Stimulated activated naive CD4-positive, alpha-beta T cell treated with Interleukin-2 at 50 U/mL for 16 hours (primary cell): ENCODE data around the gene ANKRD65.

Experiments used
- DNase-seq: peaks from one replicate; lab custom pipeline; 2025; lab: John Stamatoyannopoulos, UW

Gene ANKRD65

DNA sequence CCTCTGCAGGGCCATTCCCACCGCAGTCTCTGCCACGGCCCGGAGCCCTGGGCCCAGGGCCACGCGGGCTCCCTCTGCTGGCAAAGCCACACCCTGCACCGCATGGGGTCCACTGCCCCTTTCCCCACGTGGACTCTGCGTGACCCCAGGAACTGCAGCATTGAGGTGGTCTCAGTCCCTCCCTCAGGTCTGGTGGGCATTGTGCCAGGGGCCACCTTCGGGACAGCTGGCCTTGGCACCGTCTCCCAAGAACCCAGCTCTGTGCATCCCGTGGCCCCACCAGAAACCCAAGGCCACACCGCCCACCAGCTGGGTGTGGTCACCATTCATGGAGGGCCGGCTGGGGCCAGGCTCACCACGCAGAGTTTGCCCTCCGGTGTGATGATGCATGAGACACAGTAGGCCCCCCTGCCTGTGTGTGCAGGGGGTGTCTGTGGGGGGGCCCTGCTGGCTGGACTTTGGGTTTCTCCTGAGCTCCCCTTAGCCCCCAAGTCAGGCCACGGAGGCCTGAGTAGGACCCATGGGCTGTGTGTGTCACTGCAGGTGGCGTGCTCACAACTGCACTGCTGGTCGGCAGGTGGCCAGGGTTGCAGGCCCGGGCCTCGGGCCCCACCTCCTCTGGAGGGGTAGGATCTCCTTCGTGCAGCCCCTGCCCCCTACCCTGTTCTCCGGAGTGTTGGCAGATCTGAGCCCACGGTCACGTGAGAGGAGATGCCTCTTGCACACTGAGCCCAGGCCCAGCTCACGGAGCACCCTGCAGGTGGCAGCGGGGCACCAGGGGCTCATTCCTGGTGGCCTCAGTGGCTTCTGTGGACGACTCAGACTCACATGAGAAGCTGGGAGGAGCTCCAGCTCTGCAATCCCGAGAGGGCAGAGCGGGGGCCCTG, 20.2 kb upstream of the ANKRD65 start:
- DNase-seq, result peak; percentile 27

DNA sequence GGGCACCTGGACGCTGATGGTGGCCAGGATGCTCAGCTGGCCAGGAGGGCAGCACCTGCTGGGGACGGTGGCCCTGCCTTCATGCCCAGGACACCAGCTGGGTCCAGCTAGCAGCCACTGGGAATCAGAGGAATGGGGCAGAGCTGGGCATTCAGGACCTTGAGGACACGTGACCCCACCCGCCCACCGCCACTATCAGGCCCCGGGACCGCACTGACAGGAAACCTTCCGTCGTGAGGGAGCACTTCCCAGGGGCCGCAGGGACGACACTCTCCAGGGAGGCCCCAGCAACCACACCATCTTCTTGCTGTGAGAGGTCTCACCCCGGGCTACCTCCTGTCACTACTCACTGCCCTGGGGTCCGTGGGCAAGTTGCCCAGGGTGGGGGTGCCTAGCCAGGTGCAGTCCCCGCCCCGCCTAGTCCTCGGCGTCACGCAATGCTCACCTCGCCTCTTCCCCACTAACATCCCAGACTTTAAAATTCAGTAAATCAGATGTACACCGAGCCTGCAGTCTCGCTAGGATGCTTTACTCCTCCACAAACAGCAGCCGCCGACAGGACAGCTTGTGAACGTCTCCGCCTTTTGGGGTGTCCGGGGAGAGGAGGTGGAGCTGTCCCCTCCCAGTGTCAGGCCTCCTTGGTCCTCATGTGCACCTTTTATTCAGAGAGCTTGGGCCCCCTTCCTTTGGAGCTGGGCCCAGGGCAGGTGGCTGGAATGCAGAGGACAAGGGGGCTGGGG, 19.4 kb upstream of the ANKRD65 start:
- DNase-seq, result no peak

DNA sequence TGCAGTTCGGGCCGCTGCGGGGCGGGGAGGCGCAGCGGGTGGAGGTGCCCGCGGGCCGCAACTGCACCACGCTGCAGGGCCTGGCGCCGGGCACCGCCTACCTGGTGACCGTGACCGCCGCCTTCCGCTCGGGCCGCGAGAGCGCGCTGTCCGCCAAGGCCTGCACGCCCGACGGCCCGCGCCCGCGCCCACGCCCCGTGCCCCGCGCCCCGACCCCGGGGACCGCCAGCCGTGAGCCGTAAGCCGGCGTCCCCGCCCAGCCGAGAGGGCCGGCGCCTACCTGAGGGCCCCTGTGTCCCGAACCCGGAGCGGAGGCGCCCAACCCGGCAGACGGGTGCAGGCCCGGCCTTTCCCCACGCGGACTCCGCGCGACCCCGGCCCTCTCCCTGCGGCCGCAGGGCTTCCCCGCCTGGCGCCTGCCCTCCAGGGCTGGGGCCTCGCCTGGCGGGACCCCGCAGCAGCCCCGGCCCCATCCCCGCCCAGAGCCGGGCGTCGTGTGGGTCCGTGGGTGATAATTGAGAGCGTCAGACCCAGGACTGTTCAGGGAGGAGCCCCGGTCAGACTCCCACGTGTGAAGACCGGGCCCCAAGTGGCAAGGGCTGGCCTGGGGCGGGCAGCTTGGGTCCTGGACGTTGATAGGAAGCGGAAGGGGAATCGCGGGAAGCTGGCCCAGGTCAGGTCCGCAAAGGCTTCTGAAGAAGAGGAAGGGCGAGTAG, 18.6 kb upstream of the ANKRD65 start:
- no peak for DNase-seq

DNA sequence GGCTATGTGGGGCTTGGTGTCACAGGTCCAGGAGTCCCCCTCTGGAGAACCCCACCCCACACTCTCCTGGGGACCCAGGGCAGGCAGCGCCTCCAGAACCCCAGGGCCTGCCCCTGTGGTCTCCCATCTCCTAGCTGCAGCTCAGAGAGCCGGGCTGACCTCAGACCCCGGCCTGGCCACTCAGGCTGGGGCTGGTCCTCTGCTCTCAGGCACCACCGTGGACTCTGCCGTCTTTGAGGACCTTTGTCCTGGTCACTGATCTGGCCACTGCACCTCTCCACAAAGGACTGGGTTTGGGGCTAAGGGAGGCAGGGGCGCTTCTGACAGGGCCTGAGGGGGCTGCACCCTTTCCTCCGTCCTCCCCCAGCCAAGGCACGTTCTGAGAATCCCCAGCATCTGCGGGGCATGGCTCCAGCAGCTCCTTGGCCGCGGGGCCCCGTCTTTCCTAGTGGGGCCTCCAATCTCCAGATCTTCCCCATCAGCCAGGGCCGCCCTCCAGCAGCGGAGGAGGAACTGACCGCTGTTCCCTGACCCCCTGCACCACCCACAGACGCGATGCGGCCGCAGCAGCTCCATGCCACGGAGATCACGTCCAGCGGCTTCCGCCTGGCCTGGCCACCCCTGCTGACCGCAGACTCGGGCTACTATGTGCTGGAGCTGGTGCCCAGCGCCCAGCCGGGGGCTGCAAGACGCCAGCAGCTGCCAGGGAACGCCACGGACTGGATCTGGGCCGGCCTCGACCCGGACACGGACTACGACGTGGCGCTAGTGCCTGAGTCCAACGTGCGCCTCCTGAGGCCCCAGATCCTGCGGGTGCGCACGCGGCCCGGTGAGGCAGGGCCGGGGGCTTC, 17.7 kb upstream of the ANKRD65 start:
- DNase-seq, result no peak

DNA sequence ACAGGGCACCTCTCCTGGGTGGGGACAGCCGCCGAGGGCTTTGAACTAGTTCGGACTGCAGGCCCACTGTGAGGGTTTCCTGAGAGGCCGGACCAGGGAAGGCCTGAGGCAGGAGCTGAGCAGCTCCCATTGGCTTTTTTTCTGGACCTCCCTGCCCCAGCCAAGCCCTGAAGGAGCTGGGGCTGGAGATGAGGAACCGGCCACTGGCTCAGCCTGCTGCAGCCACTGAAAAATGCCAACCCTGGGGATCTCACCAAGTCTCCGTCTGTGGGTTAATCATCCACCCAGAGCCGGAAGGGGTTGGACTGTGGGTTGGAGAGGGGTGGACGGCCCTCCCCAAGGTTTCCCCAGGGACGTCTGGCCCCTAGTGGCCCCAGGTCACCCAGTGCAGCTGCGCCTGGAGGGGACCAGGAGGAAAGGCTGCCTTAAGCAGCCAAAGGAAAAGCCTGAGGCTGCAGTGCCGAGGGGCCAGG, 16.9 kb upstream of the ANKRD65 start:
- no peak for DNase-seq

DNA sequence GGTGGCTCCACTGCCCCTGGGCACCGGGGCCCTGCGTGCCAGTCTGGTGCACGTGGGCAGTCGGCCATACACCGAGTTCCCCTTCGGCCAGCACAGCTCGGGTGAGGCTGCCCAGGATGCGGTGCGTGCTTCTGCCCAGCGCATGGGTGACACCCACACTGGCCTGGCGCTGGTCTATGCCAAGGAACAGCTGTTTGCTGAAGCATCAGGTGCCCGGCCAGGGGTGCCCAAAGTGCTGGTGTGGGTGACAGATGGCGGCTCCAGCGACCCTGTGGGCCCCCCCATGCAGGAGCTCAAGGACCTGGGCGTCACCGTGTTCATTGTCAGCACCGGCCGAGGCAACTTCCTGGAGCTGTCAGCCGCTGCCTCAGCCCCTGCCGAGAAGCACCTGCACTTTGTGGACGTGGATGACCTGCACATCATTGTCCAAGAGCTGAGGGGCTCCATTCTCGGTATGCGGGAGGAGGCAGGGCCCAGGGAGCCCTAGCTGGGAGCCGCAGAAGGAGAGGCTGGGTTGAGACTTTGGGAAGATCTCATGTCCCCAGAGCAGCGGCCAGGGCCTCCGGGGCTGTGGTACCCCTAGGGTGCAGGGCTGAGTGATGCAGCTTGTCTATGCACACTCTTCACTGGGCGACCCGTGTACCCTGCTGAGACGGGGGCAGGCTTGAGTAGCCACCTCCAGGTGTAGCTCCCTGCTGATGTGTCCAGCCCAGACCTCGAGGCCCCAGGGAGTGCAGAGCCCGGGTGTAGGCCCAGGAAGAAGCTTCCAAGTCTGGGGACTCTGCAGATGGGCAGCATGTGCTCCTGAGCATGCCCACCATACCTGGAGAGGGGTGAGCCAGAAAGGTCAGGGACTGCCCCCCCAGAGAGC, 16.2 kb upstream of the ANKRD65 start:
- DNase-seq, result no peak

DNA sequence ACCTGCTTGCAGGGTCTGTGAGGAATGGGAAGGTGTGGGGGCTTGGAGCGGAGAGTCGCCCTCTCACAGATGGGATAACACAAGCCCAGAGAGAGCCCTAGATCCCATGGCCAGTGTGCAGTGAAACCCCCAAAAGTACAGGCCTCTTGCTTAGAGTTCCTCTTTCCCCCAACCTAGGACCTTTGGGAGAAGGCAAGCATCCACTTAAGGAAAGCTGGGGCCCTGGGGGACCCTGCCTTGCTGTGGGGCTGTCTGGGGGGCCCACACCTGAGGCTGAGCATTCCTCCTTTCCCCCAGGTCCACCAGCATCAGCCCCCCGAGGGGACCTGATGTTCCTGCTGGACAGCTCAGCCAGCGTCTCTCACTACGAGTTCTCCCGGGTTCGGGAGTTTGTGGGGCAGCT, 15.6 kb upstream of the ANKRD65 start:
- no peak for DNase-seq

DNA sequence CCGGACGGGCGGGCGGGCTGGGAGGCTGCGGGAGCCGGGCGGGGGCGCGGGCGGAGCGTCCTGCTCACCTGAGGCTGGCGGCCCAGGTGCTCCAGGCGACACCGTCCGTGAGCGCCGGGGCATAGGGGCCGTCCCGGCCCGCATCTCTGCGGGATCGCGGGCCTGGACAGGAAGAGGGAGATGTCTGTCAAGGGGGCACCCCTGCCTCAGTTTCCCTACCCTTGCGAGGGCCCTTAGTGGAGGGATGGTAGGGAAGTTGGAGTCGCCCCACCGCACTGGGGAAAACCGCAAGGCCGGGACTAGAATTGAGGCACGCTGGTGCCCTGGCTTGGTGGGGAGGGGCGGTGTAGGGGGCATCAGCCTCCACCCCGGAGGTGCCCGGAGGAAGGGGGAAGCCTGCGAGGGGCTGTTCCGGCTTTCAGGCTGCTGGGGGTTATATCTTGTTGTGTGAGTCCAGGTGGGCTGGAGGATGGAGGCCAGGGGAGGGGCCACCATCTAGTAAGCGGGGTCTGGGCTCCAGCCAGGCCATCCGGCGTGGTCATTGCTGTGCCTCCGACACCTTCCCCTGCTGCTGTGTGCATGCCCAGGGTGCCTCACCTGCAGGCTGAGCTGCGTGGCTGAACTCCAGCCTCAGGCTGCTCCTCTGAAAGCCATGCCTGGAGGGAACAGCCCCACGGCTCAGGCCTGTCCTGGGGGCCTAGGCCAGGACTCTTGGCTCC, 15.0 kb upstream of the ANKRD65 start:
- no peak for DNase-seq

DNA sequence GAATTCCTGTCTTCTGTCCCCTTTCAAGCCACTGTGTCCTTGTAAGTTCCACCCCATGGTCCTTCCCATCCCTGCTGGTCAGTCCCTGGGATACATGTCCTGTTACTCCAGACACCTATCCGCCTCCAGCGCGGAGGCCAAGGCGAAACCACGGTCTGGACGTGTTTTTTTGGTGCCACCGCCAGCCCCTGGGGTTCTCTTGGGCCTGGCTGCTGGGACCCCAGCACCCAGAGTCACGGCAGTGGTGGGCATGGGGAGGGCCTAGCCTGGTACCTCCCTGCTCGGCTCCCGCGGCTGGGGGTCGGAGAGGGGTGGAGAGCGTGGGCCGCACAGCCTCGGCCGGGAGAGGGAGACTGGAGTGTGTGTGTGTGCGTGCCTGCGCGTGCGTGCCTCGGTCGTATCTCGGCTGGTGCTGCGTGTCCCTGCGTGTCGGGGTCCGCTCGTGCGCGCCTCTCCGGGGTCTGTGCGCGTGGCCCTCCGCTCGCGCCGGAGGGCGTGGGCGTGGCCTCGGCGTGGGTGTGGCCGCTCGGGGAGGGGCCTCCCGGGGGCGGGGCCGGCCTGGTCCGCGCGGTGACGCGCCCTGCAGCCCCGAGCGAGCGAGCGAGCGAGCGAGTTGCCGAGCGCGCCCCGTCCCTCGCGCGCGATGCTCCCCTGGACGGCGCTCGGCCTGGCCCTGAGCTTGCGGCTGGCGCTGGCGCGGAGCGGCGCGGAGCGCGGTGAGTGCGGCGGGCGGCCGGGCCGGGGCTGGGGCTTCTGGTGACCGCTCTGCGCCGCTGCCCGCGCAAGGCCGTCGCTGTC, 14.2 kb upstream of the ANKRD65 start, which contains the start of gene VWA1:
Gene VWA1 (plus strand): TSS at position 585 of the 798 bp plus-strand sequence. CDS start 59 bp downstream, at position 644.
- peak; percentile 42 for DNase-seq

DNA sequence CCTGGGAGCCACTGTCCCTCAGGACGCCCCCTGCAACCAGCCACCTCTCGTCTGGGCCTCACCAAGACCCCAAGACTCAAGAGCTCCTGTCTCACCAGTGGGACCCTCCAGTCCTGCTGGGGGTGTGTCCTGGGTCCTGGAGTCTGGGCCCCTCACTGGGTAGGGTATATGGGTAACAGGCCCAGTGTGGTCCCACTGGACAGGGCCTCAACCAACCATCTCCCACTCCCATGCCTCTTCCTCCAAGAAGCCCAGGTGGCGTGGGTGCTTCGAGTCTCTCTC, 13.7 kb upstream of the ANKRD65 start:
- DNase-seq, result no peak

DNA sequence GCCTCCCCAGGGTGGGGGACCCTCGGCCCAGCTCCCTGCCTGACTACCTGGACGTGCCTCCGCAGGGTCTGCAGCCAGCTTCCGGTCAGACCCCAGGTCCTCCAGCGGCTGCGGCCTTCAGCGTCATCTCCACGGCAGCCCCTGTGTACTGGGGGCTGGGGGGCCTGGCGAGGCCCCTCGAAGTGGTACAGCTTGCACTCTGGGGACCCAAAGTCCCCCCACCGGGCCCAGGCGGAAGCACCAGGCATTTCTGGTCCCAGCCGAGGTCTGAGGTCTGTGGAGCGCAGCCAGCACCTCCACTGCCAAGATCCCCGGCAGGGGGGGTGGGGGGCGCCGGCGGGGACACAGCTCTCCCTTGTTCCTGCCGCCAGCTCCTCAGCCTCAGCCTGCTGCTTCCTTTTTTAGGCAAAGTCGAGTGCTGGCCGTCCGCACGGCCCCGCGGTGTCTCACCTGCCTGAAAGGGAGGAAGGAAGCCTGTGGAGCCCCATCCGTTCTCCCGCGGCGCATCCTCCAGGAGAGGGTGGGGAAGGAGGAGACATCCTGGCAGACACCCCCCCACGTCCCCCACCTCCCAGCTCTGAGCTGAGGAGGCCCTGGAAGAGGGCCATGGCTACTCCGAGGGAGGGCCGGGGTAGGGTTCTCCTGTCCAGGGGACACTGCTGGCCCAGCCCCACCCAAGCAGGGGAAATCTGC, 13.2 kb upstream of the ANKRD65 start:
- DNase-seq, result no peak

DNA sequence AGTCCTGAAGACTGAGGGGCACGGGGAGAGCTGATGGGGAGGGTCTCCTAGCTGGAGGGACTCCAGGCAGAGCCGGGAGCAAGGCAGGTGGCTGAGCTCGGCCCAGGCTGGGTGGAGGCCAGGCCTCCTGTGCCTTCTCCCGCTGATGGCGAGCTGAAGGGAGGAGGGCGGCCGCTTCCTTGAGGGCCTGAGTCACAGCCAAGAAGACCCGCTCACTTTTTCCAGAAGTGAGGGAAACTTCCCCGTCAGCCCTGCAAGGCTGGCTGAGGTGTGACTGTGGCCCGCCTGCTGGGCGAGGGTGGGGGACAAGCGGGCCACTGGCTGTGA, 12.7 kb upstream of the ANKRD65 start:
- DNase-seq, result peak; percentile 36

DNA sequence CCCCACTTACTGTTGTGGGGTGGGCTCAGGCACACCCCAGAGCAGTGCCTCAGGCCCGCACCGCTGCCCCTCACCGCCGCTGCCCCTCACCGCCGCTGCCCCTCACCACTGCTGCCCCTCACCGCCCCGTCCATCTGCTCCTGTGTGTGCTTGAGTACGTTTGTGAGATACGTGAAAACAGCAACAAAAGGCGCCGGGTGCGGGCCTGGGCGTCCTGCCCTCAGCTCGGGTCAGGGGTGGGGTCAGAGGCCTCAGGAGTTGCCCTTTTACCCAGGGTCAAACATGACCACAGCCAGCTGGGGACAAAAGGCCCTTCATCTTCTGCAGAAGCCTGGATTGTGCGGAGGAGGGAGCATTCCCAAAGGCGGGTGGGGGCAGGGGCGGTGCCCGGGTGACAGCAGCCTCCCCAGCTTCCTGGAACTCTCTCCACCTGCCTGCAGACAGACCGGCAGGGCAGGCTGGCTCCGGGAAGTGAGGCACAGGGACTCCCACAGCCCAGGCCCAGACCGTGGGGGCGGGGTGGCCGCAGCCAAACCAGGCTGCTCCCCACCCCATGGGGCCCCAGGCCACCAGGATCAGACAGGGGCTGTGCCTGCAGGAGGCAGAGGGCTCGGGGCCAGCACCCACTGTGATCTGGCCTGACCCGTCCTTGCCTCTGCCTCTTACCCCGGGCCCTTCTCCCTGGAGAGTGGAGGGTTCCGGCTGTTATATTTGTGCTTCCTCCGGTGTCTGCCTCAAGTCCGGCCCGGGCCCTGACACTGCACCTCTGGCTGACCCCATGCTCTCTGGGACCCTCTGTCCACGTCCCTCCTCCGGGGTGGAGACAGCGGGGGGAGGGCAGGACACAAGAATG, 12.1 kb upstream of the ANKRD65 start:
- no peak for DNase-seq

DNA sequence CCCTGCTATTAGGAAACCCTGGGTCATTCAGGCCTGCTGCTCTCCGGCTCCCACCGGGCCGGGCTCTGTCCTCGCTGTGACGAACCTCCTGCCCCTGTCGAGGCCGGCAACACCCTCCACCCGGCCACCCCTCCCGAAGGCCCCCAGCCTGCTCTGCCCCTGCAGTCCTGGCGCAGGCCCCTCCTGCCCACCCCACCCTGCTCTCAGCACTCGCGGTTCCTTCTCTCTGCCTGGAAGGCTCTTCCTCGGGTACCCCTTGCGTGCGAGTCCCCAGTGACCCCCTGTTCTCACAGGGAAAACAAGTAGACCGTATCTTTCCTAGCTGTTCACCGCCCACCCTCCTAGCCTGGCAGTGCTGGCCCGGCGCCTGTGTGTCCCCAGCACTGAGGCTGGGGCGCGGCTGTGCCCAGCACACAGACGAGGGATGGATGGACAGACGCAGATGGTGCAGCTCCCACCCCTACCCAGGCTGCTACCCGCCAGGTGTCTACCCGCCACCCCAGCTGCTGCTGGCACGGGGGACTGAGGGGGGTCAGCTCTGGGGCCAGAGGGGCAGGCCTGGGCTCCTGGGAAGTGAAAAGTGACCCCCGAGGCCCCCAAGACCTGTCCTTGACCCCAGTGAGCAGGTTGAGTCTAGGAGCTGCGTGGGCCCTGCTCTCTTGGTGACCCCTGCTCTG, 11.3 kb upstream of the ANKRD65 start:
- DNase-seq, result no peak

DNA sequence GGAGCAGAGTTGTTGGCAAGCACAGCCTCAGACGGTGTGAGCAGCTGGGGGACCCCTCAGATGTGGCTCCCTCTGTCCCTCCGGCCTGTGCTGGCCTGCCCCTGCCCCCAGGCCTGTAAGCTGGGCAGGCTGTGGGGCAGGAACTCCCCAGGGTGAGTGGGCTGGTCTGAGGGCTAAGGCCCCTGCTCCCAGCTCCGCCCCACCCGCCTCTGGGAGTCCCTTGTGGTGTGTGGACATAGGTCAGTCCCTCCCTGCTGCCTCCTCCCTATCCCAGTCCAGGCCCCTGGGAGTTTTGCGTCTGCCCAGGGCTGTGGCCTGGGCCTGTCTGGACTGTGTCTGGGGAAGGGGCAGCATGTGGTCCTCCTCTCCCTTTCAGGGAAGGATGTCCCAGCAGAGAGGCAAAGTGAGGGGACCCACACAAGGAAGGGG, 10.8 kb upstream of the ANKRD65 start:
- no peak for DNase-seq

DNA sequence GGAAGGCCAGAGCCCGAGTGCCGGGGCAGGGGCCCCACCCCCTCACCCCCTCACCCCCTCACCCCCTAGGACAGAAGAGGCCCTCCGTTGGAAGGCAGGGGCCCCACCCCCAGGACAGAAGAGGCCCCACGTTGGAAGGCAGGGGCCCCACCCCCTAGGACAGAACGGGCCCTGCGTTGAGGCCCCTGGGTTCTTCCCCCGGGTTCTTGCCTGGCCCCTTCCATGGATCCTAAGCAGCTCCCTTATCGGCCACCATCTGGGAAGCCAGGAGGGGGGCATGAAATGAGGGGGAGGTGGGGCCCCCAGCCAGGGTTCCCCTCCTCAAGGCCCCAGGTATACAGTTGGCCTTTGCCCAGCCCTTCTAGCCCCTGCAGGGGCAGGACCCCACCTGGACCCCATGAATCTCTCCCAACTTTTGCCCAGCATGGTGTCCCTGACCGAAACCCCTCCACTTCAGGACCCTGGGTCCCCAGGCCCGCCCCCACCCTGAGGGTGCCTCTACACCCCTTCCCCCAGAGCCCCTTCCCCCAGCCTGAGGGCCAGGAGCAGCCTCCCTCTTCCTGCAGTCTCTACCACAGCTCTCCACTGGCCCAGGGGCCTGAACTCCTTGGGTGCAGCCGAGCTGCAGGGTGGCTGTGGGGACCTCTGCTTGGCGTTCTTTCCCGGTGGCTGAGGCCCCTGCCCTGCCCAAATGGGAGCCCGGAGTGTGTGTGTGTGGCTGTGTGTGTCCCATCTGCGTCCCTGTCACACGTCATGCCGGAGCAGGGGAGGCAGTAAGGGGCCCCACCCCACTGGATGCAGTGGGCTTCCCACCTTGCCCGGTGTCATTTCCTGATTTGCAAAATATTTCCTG, 10.1 kb upstream of the ANKRD65 start:
- DNase-seq, result no peak
